SIG-M5 treated with dmso at 0.1 percent for 504 hours (cell line): ENCODE results near the gene OVCH1.

Source experiments
- DNase-seq: peaks from one replicate; lab custom pipeline; 2025; ENCODE audit not compliant: unreplicated experiment; lab: John Stamatoyannopoulos, UW

Gene OVCH1

DNA sequence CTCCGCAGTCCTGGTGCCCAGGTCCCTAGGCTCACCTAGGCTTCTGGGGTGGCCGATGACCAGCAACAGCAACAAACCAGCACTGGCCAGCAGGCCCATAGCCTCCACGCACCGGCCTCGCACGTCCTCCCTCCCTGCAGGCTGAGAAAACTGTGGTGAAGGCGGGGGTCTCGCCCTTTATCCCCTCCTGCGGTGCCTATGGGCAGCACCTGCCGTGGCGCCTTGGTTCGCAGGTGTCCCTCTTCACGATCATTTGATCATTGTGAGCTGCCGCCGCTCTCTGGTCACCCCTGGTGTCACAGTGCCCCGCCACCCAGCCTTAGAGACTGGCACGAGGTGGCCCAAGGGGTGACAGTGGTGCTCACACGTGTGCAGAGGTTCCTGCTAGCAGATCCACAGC, at the start of gene OVCH1:
Gene OVCH1, minus strand, starts transcription at position 99 of the 400 bp plus-strand sequence. Its CDS starts 0 bp downstream, at position 99.
- no peak for DNase-seq

DNA sequence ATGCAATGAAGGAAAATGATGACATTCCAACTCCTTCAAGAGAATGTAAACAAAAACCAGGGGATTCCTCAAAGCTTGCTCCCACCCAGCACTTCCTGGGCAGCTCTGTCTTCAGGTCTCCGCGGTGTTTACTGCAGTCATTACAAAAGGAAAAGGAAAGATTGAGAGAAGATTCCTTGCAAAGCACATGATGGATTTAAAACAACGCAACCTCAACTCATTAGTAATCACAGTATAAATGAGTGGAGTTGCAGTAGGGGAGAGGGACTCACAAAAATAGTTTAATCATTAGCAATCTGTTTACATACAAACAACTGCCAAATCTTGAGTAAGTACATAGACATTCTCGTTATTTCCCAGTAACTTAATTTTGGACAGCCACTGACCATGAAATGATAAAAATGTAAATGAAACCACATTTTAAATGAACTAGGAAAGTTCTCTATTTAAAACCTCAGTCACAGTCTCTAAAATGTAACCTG, 49.7 kb upstream of the OVCH1 start:
- no peak for DNase-seq

- no peak for DNase-seq
These were observed 48.5 kb upstream of the OVCH1 start for GRCh38 chr12:29546000-29546399.

GRCh38 chr12:29545102-29545467, 47.6 kb upstream of the OVCH1 start:
- DNase-seq, result no peak

- DNase-seq, result no peak
These were observed 47.1 kb upstream of the OVCH1 start for GRCh38 chr12:29544428-29545101.

DNA sequence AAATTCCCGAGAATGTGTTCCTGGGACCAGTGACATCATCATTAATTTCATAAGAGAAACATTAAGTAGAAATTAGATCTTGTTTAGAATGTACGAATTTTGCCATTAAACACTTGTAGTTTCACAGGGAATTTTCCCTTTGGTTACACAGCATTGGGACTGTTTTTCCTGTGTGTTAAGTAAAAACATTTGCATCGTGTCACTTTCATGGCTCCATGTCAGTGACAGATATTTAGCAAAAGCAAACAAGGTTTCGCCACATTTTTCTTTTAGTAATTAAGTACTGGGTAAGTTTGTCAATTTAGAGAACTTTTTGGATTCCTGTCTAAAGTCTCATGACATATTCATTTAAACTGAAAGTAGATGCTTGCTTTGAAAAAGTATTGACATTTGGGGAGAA, 45.5 kb upstream of the OVCH1 start:
- DNase-seq, result no peak

- no peak for DNase-seq
These were observed 39.8 kb upstream of the OVCH1 start for GRCh38 chr12:29537298-29537697.

DNA sequence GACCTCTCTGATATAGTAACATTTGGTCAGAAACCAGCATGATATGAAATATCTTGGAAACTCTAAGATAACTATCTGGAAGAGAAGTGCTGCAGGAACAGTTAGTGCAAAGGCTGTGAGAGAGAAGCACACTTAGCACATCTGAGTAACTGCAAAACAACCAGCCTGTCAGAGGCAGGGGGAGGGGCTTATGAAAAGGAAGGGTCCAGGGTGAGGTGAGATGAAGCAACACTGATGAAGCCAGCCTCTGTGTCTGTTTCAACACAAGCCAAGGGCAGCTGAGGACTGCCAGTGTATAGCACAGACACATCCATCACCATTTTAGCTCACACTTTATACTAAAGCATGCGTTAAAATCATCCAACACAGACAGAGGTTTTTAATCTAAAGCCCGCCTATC, 37.4 kb upstream of the OVCH1 start:
- DNase-seq, result peak; percentile 82

- DNase-seq, result no peak
These were observed 36.5 kb upstream of the OVCH1 start for GRCh38 chr12:29533815-29534489.

- no peak for DNase-seq
These were observed 34.0 kb upstream of the OVCH1 start for GRCh38 chr12:29531471-29531870.

DNA sequence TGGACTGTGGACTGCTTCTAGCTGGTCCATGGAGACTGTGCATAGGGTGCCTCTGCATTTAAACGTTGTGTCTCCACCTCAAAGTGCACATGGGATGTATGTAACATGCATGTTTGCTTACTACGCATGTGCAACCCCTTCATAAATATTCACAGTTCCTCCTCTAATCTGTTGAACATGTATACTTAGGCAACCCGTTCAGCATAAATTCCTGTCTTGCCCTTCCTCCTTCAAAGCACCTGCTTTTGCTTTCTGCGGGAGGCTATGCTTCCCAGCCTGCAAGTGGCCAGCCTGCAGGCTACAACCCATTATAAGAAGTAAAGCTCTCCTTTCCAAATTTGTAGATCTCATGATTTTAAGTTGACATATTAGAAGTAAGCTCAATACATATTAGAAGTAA, 33.0 kb upstream of the OVCH1 start:
- no peak for DNase-seq

DNA sequence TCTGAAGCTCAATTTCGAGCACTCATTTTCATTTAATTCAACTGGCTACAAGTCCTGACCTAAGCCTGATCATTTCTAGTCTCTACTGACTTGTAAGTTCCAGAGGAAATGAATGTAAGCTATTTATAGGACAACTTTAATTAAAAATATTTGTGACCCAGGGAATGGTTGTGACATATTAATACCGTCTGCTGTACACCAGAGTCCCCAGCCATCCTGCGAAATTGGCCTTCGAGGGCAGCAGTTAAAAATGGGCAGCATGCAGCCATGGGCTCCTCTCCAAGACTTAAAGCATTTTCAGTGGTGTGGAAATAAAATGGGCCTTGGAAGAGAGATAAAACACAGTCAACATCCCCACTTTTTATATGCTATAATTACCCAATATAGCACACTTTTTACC, 30.7 kb upstream of the OVCH1 start:
- no peak for DNase-seq

DNA sequence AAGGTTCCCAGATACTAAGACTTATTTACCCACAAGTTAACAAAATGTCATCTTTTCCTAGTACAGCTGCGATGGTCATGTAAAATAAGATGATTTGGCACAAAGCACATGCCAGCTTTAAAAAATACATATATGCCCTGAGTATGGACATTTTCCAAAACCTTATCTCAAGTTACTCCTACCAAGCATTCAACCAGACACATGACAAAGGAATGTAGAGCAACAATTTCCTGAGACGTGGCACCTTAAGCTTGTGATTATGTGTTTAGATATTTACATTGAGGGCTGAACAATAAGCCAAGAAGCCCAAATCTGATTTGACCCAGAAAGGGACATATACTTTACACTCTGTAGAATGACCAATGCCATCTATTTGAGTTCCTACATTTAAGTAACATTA, 24.5 kb upstream of the OVCH1 start:
- no peak for DNase-seq

GRCh38 chr12:29519585-29520182, 22.2 kb upstream of the OVCH1 start:
- DNase-seq, result peak; percentile 45

GRCh38 chr12:29518407-29518806, 20.9 kb upstream of the OVCH1 start:
- DNase-seq, result no peak

DNA sequence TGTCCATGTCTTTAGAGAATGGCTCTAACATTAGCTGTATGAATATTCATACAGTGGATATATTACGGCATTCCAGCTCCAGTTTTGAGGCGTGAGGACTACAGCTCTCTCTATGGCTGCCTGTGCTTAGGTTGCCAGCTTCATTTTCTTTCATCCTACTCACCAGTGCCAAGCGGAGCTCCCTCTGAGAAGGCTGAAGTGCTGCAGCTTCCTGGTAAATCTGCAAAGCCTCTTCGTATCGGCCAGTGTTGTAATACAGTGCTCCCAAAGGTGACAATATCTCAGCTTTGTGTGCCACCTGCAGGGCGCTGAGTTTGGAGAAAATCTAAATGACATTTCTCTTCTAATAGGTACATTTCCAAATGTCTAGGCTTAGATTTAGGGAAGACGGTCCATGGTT, 19.8 kb upstream of the OVCH1 start:
- DNase-seq, result no peak

GRCh38 chr12:29516431-29516875, 19.0 kb upstream of the OVCH1 start:
- no peak for DNase-seq

- DNase-seq, result no peak
These were observed 13.2 kb upstream of the OVCH1 start for GRCh38 chr12:29510591-29511185.

GRCh38 chr12:29509503-29509902, 12.0 kb upstream of the OVCH1 start:
- DNase-seq, result no peak

DNA sequence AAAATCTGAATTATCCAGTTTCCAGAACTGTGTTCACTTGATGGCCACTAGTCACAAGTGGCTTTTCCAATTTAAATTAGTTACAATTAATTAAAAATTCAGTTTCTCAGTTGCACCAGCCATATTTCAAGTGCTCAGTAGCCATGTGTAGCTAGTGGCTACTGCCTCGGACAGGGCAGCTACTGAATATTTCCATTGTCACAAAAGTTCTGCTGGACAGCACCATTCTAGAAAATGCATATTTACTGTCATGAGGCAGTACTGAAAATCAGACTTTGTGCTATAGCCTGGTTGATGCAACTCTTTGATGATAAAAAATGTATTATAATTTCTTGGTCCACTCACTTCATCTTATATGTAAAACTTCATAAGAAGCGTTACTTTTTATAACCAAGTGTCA, 11.5 kb upstream of the OVCH1 start:
- DNase-seq, result no peak

DNA sequence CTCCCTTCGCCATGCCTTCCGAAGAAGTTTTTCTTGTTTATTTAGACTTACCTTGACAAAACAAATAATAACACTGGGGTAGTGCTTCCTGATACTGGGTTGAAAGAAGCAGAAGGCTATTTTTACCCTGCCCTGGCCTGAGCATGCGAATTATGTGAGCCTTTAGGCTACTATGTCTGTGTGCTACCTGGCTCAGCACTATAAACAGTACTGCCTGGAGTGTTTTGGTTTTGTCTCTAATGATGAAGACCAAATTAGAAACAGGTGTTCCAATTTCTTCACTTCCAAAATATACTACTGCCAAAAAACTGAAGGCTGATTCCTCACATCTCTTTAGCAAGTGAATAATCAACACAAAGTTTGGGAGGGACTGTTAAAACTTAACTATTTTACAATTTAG, 7.6 kb upstream of the OVCH1 start:
- DNase-seq, result no peak

DNA sequence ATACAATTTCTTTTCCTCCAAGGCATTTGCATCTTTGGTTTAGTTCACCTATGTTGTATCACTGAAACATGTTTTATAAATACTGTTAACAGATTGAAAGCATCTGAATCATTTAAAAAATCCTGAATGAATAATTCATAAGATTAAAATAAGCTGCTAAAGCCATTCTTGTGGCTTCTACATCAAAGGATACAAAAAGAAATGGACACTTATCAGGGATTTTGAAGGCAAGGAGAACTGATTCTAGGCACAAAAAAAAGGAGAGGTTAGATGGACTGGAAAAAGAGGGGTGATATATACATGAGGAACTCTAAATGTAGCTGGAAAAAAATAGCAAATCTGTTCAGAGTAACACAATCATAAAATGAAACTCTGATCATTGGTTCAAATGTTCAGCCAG, 5.8 kb upstream of the OVCH1 start:
- DNase-seq, result no peak
